ENCODE data around the gene MARF1.

The MARF1 gene

GRCh38 chr16:15581127-15581815 is 61.7 kb downstream of the MARF1 start:
- no peaks in the 10 kb centered on the region for H3K36me3 ChIP-seq (ENCODE audit: insufficient read depth, low read length)
- H4K20me1 ChIP-seq (ENCODE audit: insufficient read depth, low read length), result no peaks in the 10 kb centered on the region
- no peak for DNase-seq

DNA sequence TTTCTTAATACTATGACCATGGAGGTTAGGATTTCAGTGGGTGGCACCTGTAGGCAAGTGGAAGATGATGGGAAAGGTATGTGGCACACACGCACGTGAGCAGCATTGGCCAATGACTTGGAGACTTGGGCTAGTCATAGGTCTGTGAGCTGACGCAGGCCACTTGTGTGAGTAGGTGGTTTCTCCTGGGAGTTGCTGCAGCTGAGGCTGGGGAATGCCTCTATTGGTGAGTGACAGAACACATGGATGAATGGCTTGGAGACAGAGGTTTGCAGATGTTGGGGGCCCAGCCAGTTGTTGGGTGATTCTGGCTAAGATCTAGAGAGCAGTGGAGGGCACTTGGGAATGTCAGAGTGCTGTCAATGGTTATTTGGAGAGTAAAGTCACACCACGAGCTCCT is 64.1 kb downstream of the MARF1 start:
- Histone ChIP-seq H3K4me2 (ENCODE audit: insufficient read depth, low read length) (no peak overlapping the region), H3K9me3 (ENCODE audit: insufficient read depth, low read length, severe bottlenecking) (no peaks in the 10 kb centered on the region), H3K79me2 (ENCODE audit: insufficient read depth, low read length) (no peaks in the 10 kb centered on the region), H3K36me3 (ENCODE audit: insufficient read depth, low read length) (no peaks in the 10 kb centered on the region), H3K27me3 (ENCODE audit: insufficient read depth, low read length, poor library complexity) (no peaks in the 10 kb centered on the region), H2AFZ (ENCODE audit: low read depth, low read length) (no peak overlapping the region), H3K9ac (ENCODE audit: low read depth, low read length) (no peak overlapping the region), H3K4me1 (ENCODE audit: insufficient read depth, low read length) (0 out of 2 replicates have a peak, but pooled peaks cover 3% of the 10 kb centered on the region), H3K27ac (ENCODE audit: low read length) (no peak overlapping the region), H4K20me1 (ENCODE audit: insufficient read depth, low read length) (no peaks in the 10 kb centered on the region), H3K4me3 (ENCODE audit: low read depth in 1 of 2, low read length in 2 of 2) (no peak overlapping the region)
- DNase-seq (no peak), ATAC-seq (ENCODE audit: insufficient read depth, low read depth) (no peak)
- TF ChIP-seq CTCF (IDR thresholded peaks at IDR 0.05; ENCODE audit: borderline replicate concordance, extremely low read depth, low read length, poor library complexity, severe bottlenecking) (no peak), EZH2 (IDR thresholded peaks at IDR 0.05; ENCODE audit: borderline replicate concordance, low read depth, low read length, severe bottlenecking) (no peak)

More at GRCh38 chr16:15581127-15581815, 61.7 kb downstream of the MARF1 start:
- Histone ChIP-seq H3K27me3 (ENCODE audit: insufficient read depth, low read length, poor library complexity) (no peaks in the 10 kb centered on the region), H3K79me2 (ENCODE audit: insufficient read depth, low read length) (no peaks in the 10 kb centered on the region), H3K4me3 (ENCODE audit: low read depth in 1 of 2, low read length in 2 of 2) (no peak overlapping the region), H3K9me3 (ENCODE audit: insufficient read depth, low read length, severe bottlenecking) (peaks cover 4% of the 10 kb centered on the region), H3K27ac (ENCODE audit: low read length) (no peak overlapping the region), H3K4me1 (ENCODE audit: insufficient read depth, low read length) (no peaks in the 10 kb centered on the region), H3K4me2 (ENCODE audit: insufficient read depth, low read length) (no peak overlapping the region), H3K9ac (ENCODE audit: low read depth, low read length) (no peak overlapping the region), H2AFZ (ENCODE audit: low read depth, low read length) (no peak overlapping the region)
- no peak for TF ChIP-seq EZH2 (IDR thresholded peaks at IDR 0.05; ENCODE audit: borderline replicate concordance, low read depth, low read length, severe bottlenecking)
- no peak for TF ChIP-seq CTCF (IDR thresholded peaks at IDR 0.05; ENCODE audit: borderline replicate concordance, extremely low read depth, low read length, poor library complexity, severe bottlenecking)
- no peak for ATAC-seq (ENCODE audit: insufficient read depth, low read depth)

- no peak overlapping the region for H3K4me2 ChIP-seq (ENCODE audit: insufficient read depth, low read length)
Measured at GRCh38 chr16:15576960-15577958, 65.7 kb downstream of the MARF1 start.

More at GRCh38 chr16:15576960-15577958, 65.7 kb downstream of the MARF1 start:
- 0 out of 2 replicates have a peak, but pooled peaks cover 3% of the 10 kb centered on the region for H3K4me1 ChIP-seq (ENCODE audit: insufficient read depth, low read length)
- no peak overlapping the region for H3K9ac ChIP-seq (ENCODE audit: low read depth, low read length)
- no peaks in the 10 kb centered on the region for H3K9me3 ChIP-seq (ENCODE audit: insufficient read depth, low read length, severe bottlenecking)
- peaks cover 4% of the 10 kb centered on the region for H3K27me3 ChIP-seq (ENCODE audit: insufficient read depth, low read length, poor library complexity)
- no peaks in the 10 kb centered on the region for H4K20me1 ChIP-seq (ENCODE audit: insufficient read depth, low read length)
- no peak for TF ChIP-seq EZH2 (IDR thresholded peaks at IDR 0.05; ENCODE audit: borderline replicate concordance, low read depth, low read length, severe bottlenecking)
- no peak for TF ChIP-seq CTCF (IDR thresholded peaks at IDR 0.05; ENCODE audit: borderline replicate concordance, extremely low read depth, low read length, poor library complexity, severe bottlenecking)
- H3K36me3 ChIP-seq (ENCODE audit: insufficient read depth, low read length), result no peaks in the 10 kb centered on the region
- DNase-seq (no peak), ATAC-seq (ENCODE audit: insufficient read depth, low read depth) (no peak)
- H3K27ac ChIP-seq (ENCODE audit: low read length), result no peak overlapping the region
- H3K4me3 ChIP-seq (ENCODE audit: low read depth in 1 of 2, low read length in 2 of 2), result no peak overlapping the region
- H3K79me2 ChIP-seq (ENCODE audit: insufficient read depth, low read length), result no peaks in the 10 kb centered on the region
- H2AFZ ChIP-seq (ENCODE audit: low read depth, low read length), result no peak overlapping the region
